Stimulated activated CD4-positive, alpha-beta T cell treated with anti-CD3 and anti-CD28 coated beads, Interleukin-12 subunit alpha, Interleukin-12 subunit beta, amount 100 ng/mL, for 48 hours (primary cell): Measurements from ENCODE around the gene FGD3.
"Not testable (repeated sequence)": the region's sequence is repeated elsewhere in the genome, so short reads cannot be mapped to it uniquely, and the experiment has no call there.

Experiments
- DNase-seq, 3 donors: peaks; one replicate each; pipeline ENCODE4 v3.0.0-alpha.2; 2020; ENCODE audit warnings: low read depth in 2 of 3, low spot score in 1 of 3

FGD3 gene, protein sequence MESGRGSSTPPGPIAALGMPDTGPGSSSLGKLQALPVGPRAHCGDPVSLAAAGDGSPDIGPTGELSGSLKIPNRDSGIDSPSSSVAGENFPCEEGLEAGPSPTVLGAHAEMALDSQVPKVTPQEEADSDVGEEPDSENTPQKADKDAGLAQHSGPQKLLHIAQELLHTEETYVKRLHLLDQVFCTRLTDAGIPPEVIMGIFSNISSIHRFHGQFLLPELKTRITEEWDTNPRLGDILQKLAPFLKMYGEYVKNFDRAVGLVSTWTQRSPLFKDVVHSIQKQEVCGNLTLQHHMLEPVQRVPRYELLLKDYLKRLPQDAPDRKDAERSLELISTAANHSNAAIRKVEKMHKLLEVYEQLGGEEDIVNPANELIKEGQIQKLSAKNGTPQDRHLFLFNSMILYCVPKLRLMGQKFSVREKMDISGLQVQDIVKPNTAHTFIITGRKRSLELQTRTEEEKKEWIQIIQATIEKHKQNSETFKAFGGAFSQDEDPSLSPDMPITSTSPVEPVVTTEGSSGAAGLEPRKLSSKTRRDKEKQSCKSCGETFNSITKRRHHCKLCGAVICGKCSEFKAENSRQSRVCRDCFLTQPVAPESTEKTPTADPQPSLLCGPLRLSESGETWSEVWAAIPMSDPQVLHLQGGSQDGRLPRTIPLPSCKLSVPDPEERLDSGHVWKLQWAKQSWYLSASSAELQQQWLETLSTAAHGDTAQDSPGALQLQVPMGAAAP

GRCh38 chr9:92947268-92948037 lies at the start of gene FGD3:
FGD3 (plus strand) TSS chr9:92947523; CDS start chr9:92976257, 28,734 bp downstream.
- DNase-seq = no peak

DNA sequence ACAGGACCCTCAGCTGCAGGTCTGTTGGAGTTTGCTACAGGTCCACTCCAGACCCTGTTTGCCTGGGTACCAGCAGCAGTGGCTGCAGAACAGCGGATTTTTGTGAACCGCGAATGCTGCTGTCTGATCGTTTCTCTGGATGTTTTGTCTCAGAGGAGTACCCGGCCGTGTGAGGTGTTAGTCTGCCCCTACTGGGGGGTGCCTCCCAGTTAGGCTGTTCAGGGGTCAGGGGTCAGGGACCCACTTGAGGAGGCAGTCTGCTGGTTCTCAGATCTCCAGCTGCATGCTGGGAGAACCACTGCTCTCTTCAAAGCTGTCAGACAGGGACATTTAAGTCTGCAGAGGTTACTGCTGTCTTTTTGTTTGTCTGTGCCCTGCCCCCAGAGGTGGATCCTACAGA lies 42.2 kb upstream of the FGD3 start:
- not testable (repeated sequence) for DNase-seq

DNA sequence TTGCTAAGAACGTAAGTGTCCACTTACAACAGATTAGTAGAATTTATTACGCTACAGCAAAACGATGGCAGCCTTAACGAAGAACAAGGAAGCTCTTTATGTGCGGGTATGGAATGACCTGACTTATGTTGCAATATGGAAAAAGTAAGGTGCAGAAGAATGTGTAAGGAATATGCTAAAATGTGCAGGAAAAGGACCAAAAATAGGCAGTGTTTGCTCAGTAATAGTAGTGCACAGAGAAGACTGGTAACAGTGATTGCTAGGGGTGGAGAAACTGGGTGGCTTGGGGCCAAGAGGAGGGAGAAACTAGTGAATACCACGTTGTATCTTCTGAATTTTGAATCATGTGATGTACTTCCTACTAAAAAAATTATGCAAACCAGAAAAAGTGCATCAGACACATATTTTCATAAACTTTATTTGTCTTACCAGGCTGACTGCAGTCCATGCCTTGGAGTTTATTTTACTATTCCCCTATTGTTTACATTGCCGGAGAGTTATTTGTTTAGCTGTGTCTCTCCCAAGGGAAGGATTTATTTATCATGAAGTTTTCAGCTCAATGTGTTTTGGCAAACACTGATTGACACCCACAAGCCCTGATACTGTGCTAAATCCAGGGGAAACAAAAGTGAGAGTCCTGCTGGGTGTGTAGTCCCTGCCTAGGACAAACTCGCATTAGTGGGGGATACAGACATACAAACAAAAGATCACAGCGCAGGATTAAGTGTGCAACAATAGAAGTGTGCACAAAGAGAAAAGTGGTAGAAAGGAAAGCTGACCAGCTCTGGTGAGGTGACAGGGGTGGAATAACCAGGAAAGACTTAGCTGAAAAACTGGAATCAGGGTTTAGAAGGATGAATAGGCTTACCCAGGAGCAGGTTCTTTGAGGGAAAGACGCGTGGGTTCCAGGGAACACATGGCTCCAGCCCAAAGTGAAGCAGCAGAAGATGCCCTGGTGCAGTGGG lies 35.5 kb upstream of the FGD3 start:
- DNase-seq = no peak

DNA sequence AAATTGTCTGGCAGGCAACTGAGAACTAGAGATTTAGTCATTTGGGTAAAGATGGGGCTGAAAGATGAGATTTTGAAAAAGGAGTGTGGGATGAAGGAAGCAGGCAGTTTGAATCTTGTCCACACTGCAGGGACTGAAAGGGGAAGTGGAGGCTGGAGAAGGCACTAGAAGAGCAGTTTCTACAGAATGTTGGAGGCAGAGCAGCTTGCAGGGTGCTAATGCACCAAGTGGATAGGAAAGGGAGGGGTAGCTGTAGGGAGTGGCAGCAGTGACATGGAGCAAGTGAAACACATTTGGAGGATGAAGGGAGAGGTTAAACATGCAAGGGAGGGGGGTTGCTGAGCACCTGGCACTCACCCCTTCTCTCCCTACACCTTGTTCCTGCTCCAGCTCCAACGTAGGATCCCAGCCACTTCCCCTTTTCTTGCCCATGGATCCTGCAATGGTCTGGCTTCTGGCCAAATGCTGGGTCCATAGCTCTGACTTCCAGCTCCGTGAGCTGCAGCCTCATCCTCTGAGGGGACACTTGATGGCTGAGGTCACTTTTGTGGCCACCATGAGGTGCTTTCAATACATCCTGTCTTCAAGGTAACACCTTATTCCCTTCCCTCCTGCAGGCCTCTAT lies 30.0 kb upstream of the FGD3 start:
- DNase-seq = no peak

DNA sequence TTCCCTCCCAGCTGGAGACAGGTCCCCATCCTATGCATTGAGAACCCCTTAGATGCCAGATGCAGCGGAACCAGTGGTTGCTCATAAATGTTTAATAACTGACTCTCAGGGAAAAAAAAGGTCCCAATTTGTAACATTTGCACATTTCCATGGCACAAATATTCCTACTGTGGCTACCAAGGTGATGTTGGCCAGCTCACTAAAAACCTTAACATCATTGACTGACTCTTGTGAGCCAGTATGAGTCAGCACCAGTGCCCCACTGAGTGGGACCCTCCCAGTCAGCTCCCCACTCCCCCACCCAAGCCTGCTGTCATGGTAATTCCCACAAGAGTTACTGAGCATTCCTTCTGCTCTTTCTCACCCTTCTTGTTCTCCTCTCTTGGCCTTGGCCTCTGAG lies 26.9 kb upstream of the FGD3 start:
- no peak for DNase-seq

GRCh38 chr9:92931606-92932005 lies 15.7 kb upstream of the FGD3 start:
- no peak for DNase-seq

- DNase-seq = no peak
Observed at GRCh38 chr9:92934321-92934720, 13.0 kb upstream of the FGD3 start.

DNA sequence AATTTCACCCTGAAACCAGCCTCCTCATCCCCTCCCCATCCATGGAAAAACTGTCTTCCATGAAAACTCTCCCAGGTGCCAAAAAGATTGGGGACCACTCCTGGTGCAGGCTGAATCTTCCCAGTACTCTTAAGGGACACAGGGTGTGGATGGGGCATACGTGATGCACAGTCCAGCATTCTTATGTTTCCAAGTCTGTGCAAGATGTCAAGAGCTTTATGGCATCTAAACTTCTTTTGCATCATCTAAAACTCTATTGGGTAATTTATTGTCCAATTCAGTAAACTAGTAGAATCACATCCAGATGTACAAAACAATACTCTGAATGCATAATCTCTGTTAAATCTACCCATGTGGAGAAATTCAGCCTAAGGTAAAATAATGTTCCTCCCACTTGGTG lies 9.3 kb upstream of the FGD3 start:
- no peak for DNase-seq

DNA sequence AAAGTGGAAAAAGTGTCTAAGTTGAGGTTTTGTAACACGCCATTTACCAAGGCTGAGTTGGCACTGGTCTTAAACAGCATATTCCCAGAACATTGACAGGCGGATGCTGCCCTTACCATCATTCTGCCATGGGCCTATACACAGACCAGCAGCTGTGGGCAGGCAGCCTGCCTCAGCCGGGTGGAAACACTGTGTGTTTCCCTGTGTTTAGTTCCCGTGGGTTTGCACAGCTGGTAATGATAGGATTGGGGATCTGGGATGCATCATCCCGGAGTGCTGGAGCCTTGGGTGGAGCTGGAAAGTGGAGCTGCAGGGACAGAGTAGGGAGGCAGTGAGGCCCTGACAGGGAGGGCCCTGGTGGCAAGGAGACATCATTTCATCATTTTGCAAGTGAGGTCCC lies 5.5 kb upstream of the FGD3 start:
- DNase-seq = no peak

DNA sequence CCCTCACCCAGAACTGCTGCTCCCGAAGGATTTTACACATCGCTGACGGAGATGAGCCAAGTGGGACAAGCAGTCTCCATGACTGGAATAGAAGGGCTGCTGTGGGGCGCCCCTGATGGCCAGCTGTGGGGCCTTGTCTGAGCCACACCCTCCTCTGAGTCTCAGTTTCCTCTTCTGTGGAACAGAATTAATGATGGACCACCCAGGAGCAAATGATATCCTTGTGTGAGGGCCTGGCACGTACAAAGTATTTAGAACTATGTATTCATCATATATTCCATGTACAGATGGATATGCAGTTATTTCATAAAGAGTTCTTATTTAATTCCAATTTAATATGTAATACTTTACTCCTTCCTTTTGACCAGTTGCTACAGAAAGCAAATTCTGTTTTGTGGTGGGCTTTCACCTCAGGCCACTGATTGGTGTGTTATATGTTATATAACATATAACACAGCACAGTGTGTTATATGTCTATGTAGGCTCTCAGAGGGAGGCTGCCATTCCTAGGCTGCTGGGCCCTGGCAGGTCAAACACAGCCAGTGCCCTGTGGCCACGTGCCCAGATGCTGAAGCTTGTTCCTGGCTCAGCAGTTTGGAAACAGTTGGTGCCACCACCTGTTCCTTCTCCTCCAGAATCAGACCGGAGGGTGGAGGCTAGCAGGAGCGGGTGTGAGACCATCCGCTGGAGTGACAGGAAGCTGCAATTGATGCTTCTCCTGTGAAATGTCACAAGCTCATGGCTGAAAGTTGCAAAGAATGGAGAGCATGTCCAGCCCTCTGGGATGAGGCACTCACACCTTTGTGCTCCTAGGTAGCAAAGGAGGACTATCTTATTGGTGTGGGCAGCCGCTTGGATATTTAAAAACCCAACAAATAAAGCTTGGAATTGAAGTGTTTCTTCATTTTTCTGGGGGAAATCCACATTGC lies 4.4 kb upstream of the FGD3 start:
- DNase-seq = no peak

- DNase-seq = no peak
Observed at GRCh38 chr9:92944921-92945320, 2.4 kb upstream of the FGD3 start.

DNA sequence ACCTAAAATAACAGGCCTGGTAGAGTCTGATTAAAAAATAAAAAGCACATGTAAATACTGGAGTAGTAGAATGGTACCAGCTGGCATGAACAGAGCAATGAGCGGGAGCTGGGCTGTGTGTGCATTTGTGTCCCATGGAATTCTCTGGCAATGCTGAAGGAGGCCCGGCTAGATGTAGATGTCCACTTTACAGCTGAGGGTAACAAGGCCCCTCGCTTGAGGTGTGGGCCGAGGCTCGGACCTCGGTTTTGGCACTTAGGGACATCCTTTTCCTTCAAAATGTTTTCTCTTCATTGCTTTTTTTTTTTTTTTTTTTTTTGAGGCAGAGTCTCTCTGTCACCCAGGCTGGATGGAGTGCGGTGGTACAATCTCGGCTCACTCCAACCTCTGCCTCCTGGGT lies 1.5 kb upstream of the FGD3 start:
- DNase-seq = no peak

GRCh38 chr9:92948038-92948534 lies 763 bp downstream of the FGD3 start:
- no peak for DNase-seq

DNA sequence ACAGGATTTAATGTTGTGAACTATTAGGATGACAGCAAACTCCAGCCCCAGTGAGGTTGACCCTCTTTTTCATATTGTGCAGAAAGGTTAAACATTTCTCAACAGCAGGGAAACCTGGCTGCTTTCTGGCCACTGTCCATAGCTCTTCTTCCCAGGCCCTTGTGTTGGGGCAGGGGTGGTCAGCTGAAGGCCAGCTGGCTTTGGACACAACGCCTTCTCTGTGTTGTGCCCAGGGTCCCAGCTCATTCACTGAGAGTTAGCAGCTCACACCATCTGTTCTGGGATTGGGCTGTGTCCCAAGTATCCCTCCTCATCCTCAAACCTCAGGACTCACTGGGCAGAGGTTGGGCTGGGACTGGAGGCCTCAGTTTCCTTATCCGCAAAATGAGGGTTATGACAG lies 1.3 kb downstream of the FGD3 start:
- no peak for DNase-seq

DNA sequence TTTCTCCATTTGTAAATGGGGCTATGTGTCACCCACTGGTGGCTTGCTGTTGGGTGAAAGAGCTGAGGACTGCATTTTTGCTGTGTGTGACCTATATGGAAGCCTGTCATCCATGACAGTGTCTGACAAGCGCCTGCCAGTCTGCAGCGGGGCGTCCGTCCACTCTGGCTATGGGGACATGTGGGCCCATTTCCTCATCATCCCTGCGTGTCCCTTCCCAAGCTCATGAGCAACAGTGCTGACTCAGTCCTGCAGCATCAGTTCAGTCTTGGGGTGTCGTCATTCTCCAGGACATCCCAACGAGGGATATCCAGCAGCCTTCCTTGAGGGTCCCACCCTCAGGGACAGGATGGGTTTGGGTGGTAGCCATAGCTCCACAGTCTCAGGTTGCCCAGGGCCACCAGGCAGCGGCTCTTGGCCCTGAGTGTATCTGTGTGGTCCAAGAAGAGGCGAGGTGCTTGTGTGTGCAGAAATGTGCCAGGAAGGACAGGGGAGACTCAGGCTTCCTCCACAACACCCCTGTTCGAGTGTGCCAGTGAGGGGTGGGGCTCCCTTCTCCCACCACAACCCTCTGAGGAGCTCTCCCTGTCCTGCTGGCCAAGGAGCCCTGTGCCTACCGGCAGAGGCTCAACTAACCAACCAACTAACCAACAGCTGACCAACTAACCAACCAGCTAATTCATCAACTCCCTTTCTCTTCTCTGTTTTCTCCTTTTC lies 2.1 kb downstream of the FGD3 start:
- no peak for DNase-seq

DNA sequence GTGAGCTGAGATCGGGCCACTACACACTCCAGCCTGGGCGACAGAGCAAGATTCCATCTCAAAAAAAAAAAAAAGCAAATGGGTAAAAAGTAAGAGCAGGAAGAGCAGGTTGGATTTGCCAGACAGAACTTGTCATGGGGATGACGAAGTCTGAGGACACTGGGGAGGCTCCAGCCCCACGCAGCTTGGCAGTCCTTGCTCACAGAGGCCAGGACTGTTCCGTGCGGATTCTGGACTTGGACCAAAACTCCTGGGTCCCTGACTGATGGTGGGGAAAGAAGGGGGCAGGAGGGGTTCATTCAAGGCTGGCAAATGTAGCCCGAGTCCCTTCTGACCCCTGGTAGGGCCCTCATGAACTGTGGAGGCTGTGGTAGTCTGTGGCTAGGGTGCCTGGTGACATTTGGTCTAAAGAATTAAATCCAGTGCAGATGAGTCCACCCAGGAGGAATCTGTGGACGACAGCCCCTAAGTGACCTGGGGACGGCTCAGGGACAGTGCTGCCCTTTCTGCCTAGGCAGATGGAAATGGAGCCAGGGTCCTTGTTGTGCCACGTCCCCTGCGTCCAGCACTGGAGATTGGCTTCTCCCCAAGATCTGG lies 3.1 kb downstream of the FGD3 start:
- DNase-seq = no peak

DNA sequence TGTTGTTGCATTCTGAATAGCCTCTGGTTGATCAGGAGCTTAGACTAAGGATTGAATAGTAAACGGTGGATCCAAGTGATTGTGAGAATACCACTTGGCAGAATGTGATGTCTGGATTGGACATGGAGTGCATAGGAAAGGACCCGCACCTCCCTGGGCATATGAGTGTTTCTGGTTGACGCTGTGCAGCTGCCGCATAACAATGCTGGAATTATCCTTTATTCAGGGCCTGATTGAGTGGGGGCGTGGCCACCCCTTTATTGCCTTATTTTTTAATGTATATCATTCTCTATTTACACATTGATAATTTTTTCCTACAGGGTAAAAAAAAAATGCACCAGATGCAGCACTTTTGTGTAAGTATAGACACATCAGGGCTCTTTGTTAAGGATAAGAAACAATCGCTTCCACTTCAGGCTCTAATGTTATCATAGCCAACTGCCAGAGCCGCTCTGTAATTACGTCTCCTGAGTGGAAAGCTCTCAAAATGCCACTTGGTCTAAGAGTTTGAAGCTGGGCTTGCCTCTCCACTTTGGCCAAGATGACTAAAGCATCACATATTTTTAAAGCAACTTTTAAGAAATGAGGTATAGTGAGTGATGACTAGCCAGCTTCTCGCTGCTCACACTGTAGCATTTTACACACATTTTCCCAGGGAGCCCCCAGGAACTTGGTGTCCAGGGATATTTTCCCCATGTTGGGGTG lies 5.7 kb downstream of the FGD3 start:
- DNase-seq = no peak
